HepG2 (cell line): ENCODE data around the gene TSPAN8.

ENCODE experiments used
- EP300 ChIP-seq, 3 experiments: sonication (generic) in 1 of 3; formaldehyde crosslinking in 1 of 3; IDR thresholded peaks; 2 replicates each; pipeline versions ENCODE4 v1.5.1 to v1.6.1; 2011 to 2020; ENCODE audit warnings: low read depth in 2 of 3, low read length in 2 of 3, borderline replicate concordance in 1 of 3, improper control_type of control experiment in 1 of 3, mild to moderate bottlenecking in 1 of 3, missing genetic modification reagents in 1 of 3, moderate library complexity in 1 of 3
- EZH2 ChIP-seq: conservative IDR thresholded peaks from 2 replicates; pipeline ENCODE4 v1.6.1; 2012; ENCODE audit warnings: mild to moderate bottlenecking, low read depth, low read length, moderate library complexity
- GPBP1L1 ChIP-seq: sonication (generic); formaldehyde crosslinking; IDR thresholded peaks from 2 replicates; pipeline ENCODE4 v1.5.0; 2020; ENCODE audit warnings: mild to moderate bottlenecking, missing genetic modification reagents
- HNRNPH1 ChIP-seq: fragments of 200-400 bp; formaldehyde crosslinking; optimal IDR thresholded peaks from 2 replicates; pipeline ENCODE3; 2017; ENCODE audit warnings: mild to moderate bottlenecking, low read depth, low read length
- PHF8 ChIP-seq: sonication (generic); formaldehyde crosslinking; IDR thresholded peaks from 2 replicates; pipeline ENCODE4 v1.5.0; 2020; ENCODE audit warnings: missing genetic modification reagents
- ZNF136 ChIP-seq: sonication (generic); formaldehyde crosslinking; IDR thresholded peaks from 2 replicates; pipeline ENCODE4 v1.8.1; 2022; ENCODE audit warnings: low read depth, mild to moderate bottlenecking, moderate library complexity, missing genetic modification reagents
- ZNF232 ChIP-seq: sonication (generic); formaldehyde crosslinking; IDR thresholded peaks from 2 replicates; pipeline ENCODE4 v1.4.0; 2020; ENCODE audit warnings: missing genetic modification reagents, borderline replicate concordance
- ZNF274 ChIP-seq: sonication (generic); formaldehyde crosslinking; IDR thresholded peaks from 2 replicates; pipeline ENCODE4 v1.5.1; 2020; ENCODE audit warnings: mild to moderate bottlenecking, missing genetic modification reagents
- ZSCAN25 ChIP-seq: sonication (generic); formaldehyde crosslinking; IDR thresholded peaks from 2 replicates; pipeline ENCODE4 v1.8.0; 2022; ENCODE audit warnings: mild to moderate bottlenecking, missing genetic modification reagents

GRCh38 chr12:71183018-71183417 is 25.2 kb upstream of the TSPAN8 start:
- TF ChIP-seq ZNF232 (no peak), ZNF274 (CRISPR knock-in tag) (no peak), GPBP1L1 (CRISPR knock-in tag) (no peak), ZNF136 (CRISPR knock-in tag) (no peak), PHF8 (CRISPR knock-in tag) (no peak), ZSCAN25 (CRISPR knock-in tag) (no peak), HNRNPH1 (no peak), EZH2 (no peak), EP300 (IDR thresholded peaks at IDR 0.05; ENCODE audit: low read depth in 2 of 2, low read length in 2 of 2) (no peak), EP300 (CRISPR knock-in tag; IDR thresholded peaks at IDR 0.05; ENCODE audit: borderline replicate concordance) (no peak)
